ENCODE measurements around the gene QSOX2. TPM values are rescaled to one million over a fixed set of nuclear protein-coding genes. Genes with fewer than 3 reads are reported as not detected.

QSOX2 gene
- total RNA-seq, 1 experiment from 2014 or later: 9.1 TPM

Other genes starting within 250 kb of the QSOX2 start
- gene NACC2, start 150.5 kb downstream of the QSOX2 start, total RNA-seq (2014; rRNA removed; shearing (Covaris generic)): 4.1 and 4.5 TPM in 2 replicates
- gene TMEM250, start 126.9 kb downstream of the QSOX2 start, total RNA-seq (2014; rRNA removed; shearing (Covaris generic)): 12.1 and 15.0 TPM in 2 replicates
- gene LHX3, start 40.7 kb downstream of the QSOX2 start, total RNA-seq (2014; rRNA removed; shearing (Covaris generic)): not detected in 2 replicates
- not detected in 2 replicates for gene CCDC187, start 58.3 kb upstream of the QSOX2 start, total RNA-seq (2014; rRNA removed; shearing (Covaris generic))
- gene GPSM1, start 81.7 kb upstream of the QSOX2 start, total RNA-seq (2014; rRNA removed; shearing (Covaris generic)): 6.3 and 6.6 TPM in 2 replicates
- gene DNLZ, start 117.9 kb upstream of the QSOX2 start, total RNA-seq (2014; rRNA removed; shearing (Covaris generic)): 15.3 and 17.1 TPM in 2 replicates
- 0.68 TPM in 1 of 2 replicates, not detected in the other for gene CARD9, start 127.9 kb upstream of the QSOX2 start, total RNA-seq (2014; rRNA removed; shearing (Covaris generic))
- 4.6 and 4.9 TPM in 2 replicates for gene SNAPC4, start 154.4 kb upstream of the QSOX2 start, total RNA-seq (2014; rRNA removed; shearing (Covaris generic))
- 20.9 and 32.3 TPM in 2 replicates for gene ENTR1, start 164.8 kb upstream of the QSOX2 start, total RNA-seq (2014; rRNA removed; shearing (Covaris generic))
- gene PMPCA, start 164.8 kb upstream of the QSOX2 start, total RNA-seq (2014; rRNA removed; shearing (Covaris generic)): 23.6 and 29.9 TPM in 2 replicates
- 3.4 and 3.8 TPM in 2 replicates for gene INPP5E, start 194.0 kb upstream of the QSOX2 start, total RNA-seq (2014; rRNA removed; shearing (Covaris generic))
- gene SEC16A, start 237.2 kb upstream of the QSOX2 start, total RNA-seq (2014; rRNA removed; shearing (Covaris generic)): 14.5 and 14.8 TPM in 2 replicates

Measured in RPMI7951 (cell line).